Astrocyte of the spinal cord (primary cell): ENCODE results near the gene RPA3.

Experiments
- DNase-seq: peaks from one replicate; pipeline ENCODE4 v3.0.0; 2011; ENCODE audit warnings: low read depth, low spot score
- H3K4me3 ChIP-seq: 2 replicates; pipeline ENCODE4 v1.5.1; 2011; ENCODE audit warnings: low read depth, mild to moderate bottlenecking, low read length, moderate library complexity
- in situ Hi-C: cut with HindIII; loops from 2 replicates; pipeline ENCODE4 v1.10.0; 2017; ENCODE audit warnings: low sequenced_read_pairs
- TF ChIP-seq, protein P1 (sequence below): IDR thresholded peaks from 2 replicates; pipeline ENCODE4 v1.5.1; 2012; ENCODE audit warnings: low read depth, mild to moderate bottlenecking, low read length, inconsistent platforms

Gene RPA3

GRCh38 chr7:7757576-7757975 lies 39.2 kb upstream of the RPA3 start:
- H3K4me3 ChIP-seq = no peak overlapping the region
- TF ChIP-seq, protein P1, sequence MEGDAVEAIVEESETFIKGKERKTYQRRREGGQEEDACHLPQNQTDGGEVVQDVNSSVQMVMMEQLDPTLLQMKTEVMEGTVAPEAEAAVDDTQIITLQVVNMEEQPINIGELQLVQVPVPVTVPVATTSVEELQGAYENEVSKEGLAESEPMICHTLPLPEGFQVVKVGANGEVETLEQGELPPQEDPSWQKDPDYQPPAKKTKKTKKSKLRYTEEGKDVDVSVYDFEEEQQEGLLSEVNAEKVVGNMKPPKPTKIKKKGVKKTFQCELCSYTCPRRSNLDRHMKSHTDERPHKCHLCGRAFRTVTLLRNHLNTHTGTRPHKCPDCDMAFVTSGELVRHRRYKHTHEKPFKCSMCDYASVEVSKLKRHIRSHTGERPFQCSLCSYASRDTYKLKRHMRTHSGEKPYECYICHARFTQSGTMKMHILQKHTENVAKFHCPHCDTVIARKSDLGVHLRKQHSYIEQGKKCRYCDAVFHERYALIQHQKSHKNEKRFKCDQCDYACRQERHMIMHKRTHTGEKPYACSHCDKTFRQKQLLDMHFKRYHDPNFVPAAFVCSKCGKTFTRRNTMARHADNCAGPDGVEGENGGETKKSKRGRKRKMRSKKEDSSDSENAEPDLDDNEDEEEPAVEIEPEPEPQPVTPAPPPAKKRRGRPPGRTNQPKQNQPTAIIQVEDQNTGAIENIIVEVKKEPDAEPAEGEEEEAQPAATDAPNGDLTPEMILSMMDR = no peak
- in situ Hi-C loops = no loop called here
- no peak for DNase-seq

- no peak overlapping the region for H3K4me3 ChIP-seq
- DNase-seq = no peak
- in situ Hi-C loops = no loop called here
These were observed 38.2 kb upstream of the RPA3 start for GRCh38 chr7:7756577-7756976.

DNA sequence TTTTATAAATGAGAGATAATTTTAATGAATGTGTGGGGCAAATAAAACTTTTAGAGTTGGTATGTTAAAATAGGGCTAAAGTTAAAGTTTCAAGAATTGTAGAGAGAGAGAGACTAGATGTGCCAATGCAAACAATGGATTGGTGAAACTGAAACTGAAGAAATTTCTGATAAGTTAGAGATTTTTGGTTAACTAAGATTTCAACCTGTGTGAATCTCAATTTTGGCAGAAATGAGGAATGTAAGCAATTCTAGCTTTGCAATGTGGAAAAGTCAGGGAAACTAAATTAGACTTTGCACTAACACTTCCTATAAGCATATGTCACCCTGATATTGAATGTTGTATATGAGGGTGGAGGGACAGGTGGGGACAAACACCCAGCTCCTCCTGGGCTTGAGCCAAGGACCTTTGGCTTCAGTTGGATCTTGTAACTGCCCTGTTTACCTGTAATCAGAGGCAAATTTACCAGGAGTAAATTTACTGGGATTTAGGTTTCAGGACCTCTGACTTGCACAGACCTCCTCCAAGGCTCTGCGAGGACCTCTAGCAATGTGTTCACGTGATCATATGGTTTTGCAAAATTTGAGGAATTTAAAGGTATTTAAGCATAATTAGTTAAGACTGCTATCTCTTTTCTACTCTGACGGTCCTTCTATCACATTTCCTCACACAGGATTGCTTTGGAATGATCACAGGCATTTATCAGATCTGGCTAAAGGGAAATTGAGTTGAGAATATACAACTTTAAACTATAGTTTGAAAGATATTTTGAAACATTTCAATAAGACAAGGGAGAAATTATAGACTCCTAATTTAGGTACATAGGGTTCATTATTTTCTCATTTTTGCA lies 33.1 kb upstream of the RPA3 start:
- in situ Hi-C loops = no loop called here
- TF ChIP-seq, protein P1 = no peak
- H3K4me3 ChIP-seq = no peak overlapping the region
- DNase-seq = no peak

More at GRCh38 chr7:7756577-7756976, 38.2 kb upstream of the RPA3 start:
- TF ChIP-seq, protein P1 = no peak

- no peak overlapping the region for H3K4me3 ChIP-seq
- in situ Hi-C loops = no loop called here
- DNase-seq = no peak
- TF ChIP-seq, protein P1 = no peak
These were observed 32.3 kb upstream of the RPA3 start for GRCh38 chr7:7750571-7751242.

DNA sequence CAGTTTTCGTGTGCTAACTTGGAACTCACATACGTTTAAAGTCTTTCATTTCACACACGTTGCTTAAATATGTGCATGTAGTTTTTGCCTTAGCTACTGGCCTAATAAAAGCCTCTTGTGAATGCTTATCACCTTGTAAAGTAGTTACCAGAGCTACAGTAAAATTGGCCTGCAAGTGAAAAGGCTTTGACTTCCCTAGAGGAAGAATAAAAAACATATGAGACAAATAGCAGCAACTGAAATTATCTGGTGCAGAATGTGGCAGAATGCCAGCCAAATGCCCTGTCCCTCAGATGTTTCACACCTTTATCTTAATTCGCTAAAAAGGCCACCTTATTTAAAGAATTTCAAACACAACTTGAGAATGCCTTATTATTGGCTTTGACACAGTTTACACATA lies 28.1 kb upstream of the RPA3 start:
- no peak for DNase-seq
- in situ Hi-C loops = no loop called here
- no peak overlapping the region for H3K4me3 ChIP-seq
- TF ChIP-seq, protein P1 = no peak

DNA sequence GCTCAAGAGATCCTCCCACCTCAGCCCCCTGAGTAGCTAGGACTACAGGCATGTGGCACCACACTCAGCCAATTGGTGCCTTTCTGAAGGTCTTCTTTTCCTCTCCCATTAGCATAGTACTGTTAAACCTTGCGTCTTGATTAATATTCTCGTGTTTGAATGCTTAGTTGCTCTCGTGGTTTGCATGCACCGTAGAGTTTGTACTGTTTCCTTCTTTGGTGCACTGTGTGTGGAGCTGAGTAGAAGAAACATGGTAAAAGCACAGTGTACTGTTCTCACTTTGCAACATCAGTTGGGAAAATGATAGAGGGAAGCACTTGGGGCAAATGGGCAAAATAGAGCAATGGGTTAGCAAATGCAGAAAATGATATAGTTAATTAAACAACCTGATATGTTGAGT lies 27.6 kb upstream of the RPA3 start:
- TF ChIP-seq, protein P1 = no peak
- no peak overlapping the region for H3K4me3 ChIP-seq
- in situ Hi-C loops = no loop called here
- no peak for DNase-seq
